Testis (tissue), 3 donors: ENCODE measurements around the gene AMOTL2. TPM values are rescaled to one million over a fixed set of nuclear protein-coding genes. Genes with fewer than 3 reads are reported as not detected.
A peak's percentile ranks its signal among the peaks of the same experiment; 100 is the strongest.

Source experiments
- DNase-seq: peaks from one replicate; pipeline ENCODE4 v3.0.0-alpha.2; 2019
- H3K27ac ChIP-seq, 2 donors: fragments of 200-600 bp; sonication (generic); one replicate each; pipeline ENCODE4 v1.5.1; 2019
- H3K27me3 ChIP-seq: fragments of 200-600 bp; sonication (generic); one replicate; pipeline ENCODE4 v1.5.1; 2019
- H3K36me3 ChIP-seq: fragments of 200-600 bp; sonication (generic); one replicate; pipeline ENCODE4 v1.5.1; 2017; ENCODE audit warnings: low read depth; ENCODE audit errors: missing control alignments
- H3K4me1 ChIP-seq: fragments of 200-600 bp; sonication (generic); one replicate; pipeline ENCODE4 v1.5.1; 2019
- H3K4me3 ChIP-seq, 2 donors: fragments of 200-600 bp; sonication (generic); one replicate each; pipeline ENCODE4 v1.5.1; 2017 to 2019
- H3K9me3 ChIP-seq: fragments of 200-600 bp; sonication (generic); one replicate; pipeline ENCODE4 v1.5.1; 2017
- CTCF ChIP-seq, 3 experiments: fragments of 450-650 bp in 2 of 3; fragments of 200-600 bp in 1 of 3; sonication (generic) in 1 of 3; IDR thresholded peaks; one replicate each; pipeline ENCODE4 v1.5.1; 2016 to 2019; ENCODE audit warnings: antibody characterized with exemption in 3 of 3, mild to moderate bottlenecking in 2 of 3, moderate library complexity in 1 of 3
- POLR2A ChIP-seq: fragments of 450-650 bp; IDR thresholded peaks from one replicate; pipeline ENCODE4 v1.6.1; 2017; ENCODE audit warnings: antibody characterized with exemption, mild to moderate bottlenecking, moderate library complexity
- WGBS, 2 donors: methylation state at CpG; one replicate each; pipeline ENCODE4 v1.1.5; 2018; 5-methylcytosine and 5-hydroxymethylcytosine counted together
- intact Hi-C: fragments of 100-400 bp; cut with DNase I; formaldehyde crosslinking; loops from one replicate; pipeline ENCODE4 v1.15.1; 2023; ENCODE audit warnings: low total_unique reads
- polyA plus RNA-seq: library from polyadenylated mRNA; stranded (reverse); fragments of 350-450 nt; fragmentation: Illumina TruSeq; extraction: RNeasy Lipid Tissue Mini Kit (QIAGEN cat#74804); gene quantifications from one replicate; pipeline ENCODE4 v1.2.3, GENCODE V29; 2014; ENCODE audit warnings: low read depth, low replicate concordance; ENCODE audit not compliant: insufficient read depth
- total RNA-seq, 2 donors: library from RNA; depleted of rRNA; stranded (reverse); fragments of >200 nt; gene quantifications; one replicate each; pipeline ENCODE4 v1.2.3, GENCODE V29; 2016

Gene AMOTL2
- total and polyA plus RNA-seq, 3 donors from 2014 or later, result 19.6 to 61.0 (median 35.8) TPM

DNA sequence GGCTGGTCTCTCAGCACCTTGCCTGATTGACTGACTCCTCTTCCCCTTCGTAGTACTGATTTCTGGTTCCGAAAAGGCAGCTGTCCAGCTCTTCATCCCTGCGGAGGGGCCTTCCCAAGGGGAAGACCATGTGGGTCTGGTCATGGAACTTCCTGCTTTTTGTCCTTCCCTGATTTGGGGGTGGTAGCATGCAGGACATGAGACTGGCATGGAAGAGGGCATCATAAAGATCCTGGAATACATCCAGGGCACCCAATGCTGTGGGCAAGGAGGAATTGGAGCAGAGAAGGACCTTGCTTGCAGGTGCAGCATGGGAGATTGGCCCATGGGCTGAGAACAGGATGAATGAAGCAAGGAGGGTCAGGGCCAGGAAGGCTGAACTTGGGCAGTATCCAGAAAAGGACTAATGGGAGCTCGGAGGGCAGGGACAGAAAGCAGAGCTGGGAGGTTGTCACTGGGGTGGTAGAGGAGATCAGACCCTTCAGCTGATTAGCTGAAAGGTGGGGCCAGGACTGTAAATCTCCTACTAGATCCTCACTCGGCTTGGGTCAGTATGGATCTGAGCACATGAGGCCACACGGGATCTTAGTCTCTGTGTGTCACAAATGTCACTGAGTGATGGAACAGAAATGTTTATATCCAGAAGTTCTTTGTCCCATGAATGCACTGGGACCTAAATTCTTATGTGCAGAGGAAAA lies 59.5 kb downstream of the AMOTL2 start:
- intact Hi-C loops, result loop anchor here (5.0 kb wide), 2 partner anchors 43 to 158 kb away; no protein-coding TSS in a partner anchor
- Histone ChIP-seq H3K4me1 (peaks cover 22% of the 10 kb centered on the region), H3K27me3 (no peaks in the 10 kb centered on the region), H3K36me3 (no peaks in the 10 kb centered on the region), H3K9me3 (no peaks in the 10 kb centered on the region), H3K4me3 (no peak overlapping the region), H3K27ac (peak overlapping the region in 1 of 2 donors; percentile 83)
- TF ChIP-seq CTCF (IDR thresholded peaks at IDR 0.05), result no peak
- no peak for TF ChIP-seq POLR2A
- DNase-seq, result no peak
- 58 to 77% methylated on average over 5 to 6 of the region's 6 CpGs for WGBS, 2 donors

DNA sequence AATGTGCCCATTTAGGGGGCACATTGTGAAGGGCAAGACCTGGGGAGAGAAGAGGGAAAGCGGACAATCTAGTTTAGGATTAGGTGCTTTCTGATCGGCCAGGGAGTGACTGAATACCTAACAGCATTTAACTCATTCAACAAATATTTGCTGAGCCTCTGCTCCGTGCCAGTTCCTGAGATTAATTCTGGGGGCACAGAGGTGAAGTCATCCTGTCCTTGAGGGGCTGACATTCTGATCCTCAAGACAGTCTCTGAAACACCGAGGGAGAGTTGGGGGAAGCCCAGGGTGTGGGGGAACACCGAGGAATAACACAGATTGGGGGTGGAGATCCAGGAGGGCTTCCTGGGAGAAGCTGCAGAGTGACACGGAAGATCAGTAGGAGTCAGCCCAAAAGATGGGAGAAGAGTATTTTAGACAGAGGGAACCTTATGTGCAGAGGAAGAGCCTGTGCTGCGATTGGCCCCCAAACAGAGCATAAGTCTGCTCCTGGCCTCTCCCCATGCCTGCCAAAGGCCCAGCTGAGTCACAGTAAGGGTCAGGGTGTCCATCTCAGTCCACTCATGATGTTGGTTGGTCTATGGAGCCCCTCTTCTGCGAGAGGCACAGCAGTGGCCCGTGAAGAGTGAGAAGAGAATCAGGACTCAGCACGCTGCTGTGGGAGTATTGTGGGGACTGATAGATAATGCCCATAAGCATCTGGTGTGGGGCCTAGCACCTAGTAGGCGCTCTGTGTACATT lies 60.2 kb downstream of the AMOTL2 start:
- 50 to 57% methylated on average over 11 of the region's 11 CpGs for WGBS, 2 donors
- DNase-seq, result no peak
- H3K36me3 ChIP-seq, result no peaks in the 10 kb centered on the region

DNA sequence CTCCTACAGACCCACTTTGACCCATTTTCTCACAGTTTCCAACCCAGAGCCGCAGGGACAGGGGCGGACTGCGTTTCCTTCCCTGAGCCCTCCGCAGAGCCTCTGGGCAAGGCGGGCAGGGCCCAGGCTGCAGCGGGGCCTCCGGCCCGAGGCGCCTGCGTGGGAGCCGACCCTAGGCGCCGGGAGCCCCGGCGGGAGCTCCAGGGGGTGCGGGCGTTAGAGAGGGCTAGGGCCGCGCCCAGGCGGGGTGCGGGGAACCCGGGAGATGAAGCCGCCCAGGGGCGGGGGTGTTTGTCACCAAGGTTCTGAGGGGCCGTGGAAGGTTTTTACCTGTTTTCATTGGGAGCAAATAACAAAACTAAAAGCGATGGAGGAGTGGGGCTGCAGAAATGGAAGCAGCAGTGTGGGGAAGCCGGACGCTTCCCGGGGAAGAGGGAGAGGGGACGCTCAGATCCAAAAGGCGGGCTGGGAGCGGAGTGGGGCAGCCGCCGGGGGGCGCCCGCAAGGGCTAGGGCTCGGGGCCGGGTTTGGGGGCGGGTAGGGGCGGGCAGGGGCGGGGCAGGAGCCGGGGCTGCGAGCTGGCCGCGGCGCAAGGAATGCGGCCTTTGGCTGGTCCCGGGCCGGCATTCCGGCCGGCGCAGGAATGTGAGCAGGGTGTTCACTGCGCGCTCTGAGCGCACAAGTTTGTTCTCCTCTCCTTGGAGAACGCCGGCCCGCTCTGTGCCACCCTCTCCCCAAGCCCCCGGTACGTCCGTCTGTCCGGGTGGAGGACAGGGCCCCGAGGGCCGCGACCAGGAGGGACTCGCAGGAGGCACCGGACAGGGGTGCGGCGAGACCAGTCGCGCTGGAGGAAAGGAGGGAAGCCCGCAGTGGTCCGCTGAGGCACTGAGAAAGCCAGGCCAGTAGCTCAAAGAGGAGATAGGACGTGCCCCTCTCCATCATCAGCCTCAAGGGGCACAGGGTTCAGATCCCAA lies 61.1 kb downstream of the AMOTL2 start:
- H3K4me1 ChIP-seq, result peaks cover 28% of the 10 kb centered on the region
- 4 to 10% methylated on average over 26 to 59 of the region's 74 CpGs for WGBS, 2 donors

More for the DNA sequence above, 60.2 kb downstream of the AMOTL2 start:
- Histone ChIP-seq H3K4me1 (peaks cover 22% of the 10 kb centered on the region), H3K4me3 (peak overlapping the region; percentile 45 to 62), H3K27me3 (no peaks in the 10 kb centered on the region), H3K9me3 (no peaks in the 10 kb centered on the region), H3K27ac (peak overlapping the region; percentile 55 to 83)
- intact Hi-C loops, result loop anchor here (5.0 kb wide), 2 partner anchors 43 to 158 kb away; no protein-coding TSS in a partner anchor
- TF ChIP-seq CTCF (IDR thresholded peaks at IDR 0.05) (no peak), POLR2A (no peak)

More for the DNA sequence above, 61.1 kb downstream of the AMOTL2 start:
- intact Hi-C loops, result loop anchor here (5.0 kb wide), 2 partner anchors 44 to 159 kb away; no protein-coding TSS in a partner anchor
- Histone ChIP-seq H3K27ac (peak overlapping the region; percentile 55 to 83), H3K4me3 (peak overlapping the region; percentile 45 to 62), H3K36me3 (no peaks in the 10 kb centered on the region), H3K9me3 (no peaks in the 10 kb centered on the region), H3K27me3 (no peaks in the 10 kb centered on the region)
- DNase-seq, result peak; percentile 65
- TF ChIP-seq CTCF (IDR thresholded peaks at IDR 0.05) (peak in 1 of 3 experiments; percentile 21), POLR2A (no peak)
